ENCODE measurements around the gene TTC23.

The TTC23 gene

GRCh38 chr15:99228120-99228770 is 21.1 kb downstream of the TTC23 start:
- in situ Hi-C loops (cut with MboI; ENCODE audit: low pct_unique_long_range_greater_than_20kb, low sequenced_read_pairs, unreplicated experiment): no loop called here
- TF ChIP-seq, protein P1, sequence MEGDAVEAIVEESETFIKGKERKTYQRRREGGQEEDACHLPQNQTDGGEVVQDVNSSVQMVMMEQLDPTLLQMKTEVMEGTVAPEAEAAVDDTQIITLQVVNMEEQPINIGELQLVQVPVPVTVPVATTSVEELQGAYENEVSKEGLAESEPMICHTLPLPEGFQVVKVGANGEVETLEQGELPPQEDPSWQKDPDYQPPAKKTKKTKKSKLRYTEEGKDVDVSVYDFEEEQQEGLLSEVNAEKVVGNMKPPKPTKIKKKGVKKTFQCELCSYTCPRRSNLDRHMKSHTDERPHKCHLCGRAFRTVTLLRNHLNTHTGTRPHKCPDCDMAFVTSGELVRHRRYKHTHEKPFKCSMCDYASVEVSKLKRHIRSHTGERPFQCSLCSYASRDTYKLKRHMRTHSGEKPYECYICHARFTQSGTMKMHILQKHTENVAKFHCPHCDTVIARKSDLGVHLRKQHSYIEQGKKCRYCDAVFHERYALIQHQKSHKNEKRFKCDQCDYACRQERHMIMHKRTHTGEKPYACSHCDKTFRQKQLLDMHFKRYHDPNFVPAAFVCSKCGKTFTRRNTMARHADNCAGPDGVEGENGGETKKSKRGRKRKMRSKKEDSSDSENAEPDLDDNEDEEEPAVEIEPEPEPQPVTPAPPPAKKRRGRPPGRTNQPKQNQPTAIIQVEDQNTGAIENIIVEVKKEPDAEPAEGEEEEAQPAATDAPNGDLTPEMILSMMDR (IDR thresholded peaks at IDR 0.05; ENCODE audit: extremely low read depth, insufficient read depth, missing control alignments): no peak
- DNase-seq (ENCODE audit: low spot score): no peak

DNA sequence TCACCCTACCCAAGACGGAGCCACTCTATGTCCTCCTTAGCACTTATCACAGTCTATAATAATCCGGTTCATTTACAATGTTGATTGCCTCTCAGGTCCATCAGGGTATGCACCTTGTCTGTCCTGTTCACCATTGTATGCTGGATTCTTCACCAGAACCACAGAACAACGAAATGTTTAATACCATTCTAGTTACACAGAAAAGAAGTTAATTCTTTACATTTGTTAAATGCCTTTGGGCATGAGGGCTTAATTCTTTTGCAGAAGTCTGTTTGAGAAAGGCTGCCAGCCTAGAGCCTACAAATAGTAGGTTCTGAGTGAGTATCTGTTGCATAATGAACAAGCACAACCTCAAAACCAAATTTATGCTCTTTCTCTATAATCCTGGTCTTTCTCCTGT is 22.6 kb downstream of the TTC23 start:
- TF ChIP-seq, protein P1 (IDR thresholded peaks at IDR 0.05; ENCODE audit: extremely low read depth, insufficient read depth, missing control alignments): no peak
- in situ Hi-C loops (cut with MboI; ENCODE audit: low pct_unique_long_range_greater_than_20kb, low sequenced_read_pairs, unreplicated experiment): no loop called here
- no peak for DNase-seq (ENCODE audit: low spot score)

- TF ChIP-seq, protein P1 (IDR thresholded peaks at IDR 0.05; ENCODE audit: extremely low read depth, insufficient read depth, missing control alignments): no peak
- in situ Hi-C loops (cut with MboI; ENCODE audit: low pct_unique_long_range_greater_than_20kb, low sequenced_read_pairs, unreplicated experiment): no loop called here
- no peak for DNase-seq (ENCODE audit: low spot score)
These were observed 24.8 kb downstream of the TTC23 start for GRCh38 chr15:99224372-99225214.

DNA sequence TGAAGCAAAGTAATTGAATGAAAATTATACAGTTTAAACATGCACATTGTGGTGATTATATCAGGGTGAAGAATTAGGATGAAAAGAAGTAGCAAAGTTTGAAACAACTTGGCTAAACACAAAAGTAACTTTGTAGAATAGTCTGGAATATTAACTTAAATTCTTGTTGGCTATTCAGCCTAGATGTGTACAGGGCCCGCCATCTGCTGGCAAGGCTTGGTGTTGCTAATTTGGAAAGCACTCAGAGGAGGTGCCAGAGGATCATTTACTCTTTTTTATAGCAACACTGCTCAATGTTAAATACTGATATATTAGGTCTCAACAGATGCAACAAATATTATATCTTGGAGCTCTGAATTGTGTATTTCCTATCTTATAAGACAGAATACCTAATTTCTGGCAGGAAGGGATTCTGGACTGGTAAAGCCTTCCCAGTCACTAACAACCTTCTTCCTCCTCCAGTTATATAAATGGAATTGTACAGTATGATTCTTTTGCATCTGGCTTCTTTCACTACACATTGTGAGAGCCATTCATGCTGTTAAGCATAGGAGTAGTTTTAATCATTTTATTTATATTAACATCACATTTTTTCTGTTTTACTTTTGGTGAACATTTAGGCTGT is 36.1 kb downstream of the TTC23 start:
- in situ Hi-C loops (cut with MboI; ENCODE audit: low pct_unique_long_range_greater_than_20kb, low sequenced_read_pairs, unreplicated experiment): loop anchor here (10.0 kb wide), 1 partner anchor 108 kb away; the partner anchor contains the start of gene SYNM
- DNase-seq (ENCODE audit: low spot score): peak; percentile 66
- TF ChIP-seq, protein P1 (IDR thresholded peaks at IDR 0.05; ENCODE audit: extremely low read depth, insufficient read depth, missing control alignments): peak; percentile 82

DNA sequence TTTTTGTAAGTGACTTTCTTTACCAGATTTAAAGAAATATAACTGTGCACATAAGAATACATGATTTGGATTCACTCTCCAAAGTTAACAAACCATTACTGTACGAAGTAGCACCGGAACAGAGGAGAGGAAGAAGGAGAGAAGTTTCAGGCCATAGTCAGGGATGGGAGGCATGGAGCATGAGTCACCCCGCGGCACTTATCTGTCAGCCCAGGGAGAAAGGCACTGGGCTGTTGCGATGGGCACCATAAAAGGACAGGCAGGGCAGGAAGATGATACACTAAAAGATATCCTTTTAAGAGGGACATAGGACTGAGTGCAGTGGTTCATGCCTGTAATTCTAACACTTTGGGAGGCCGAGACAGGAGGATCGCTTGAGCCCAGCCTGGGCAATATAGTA is 37.0 kb downstream of the TTC23 start:
- TF ChIP-seq, protein P1 (IDR thresholded peaks at IDR 0.05; ENCODE audit: extremely low read depth, insufficient read depth, missing control alignments): no peak
- in situ Hi-C loops (cut with MboI; ENCODE audit: low pct_unique_long_range_greater_than_20kb, low sequenced_read_pairs, unreplicated experiment): loop anchor here (10.0 kb wide), 1 partner anchor 108 kb away; the partner anchor contains the start of gene SYNM
- DNase-seq (ENCODE audit: low spot score): no peak

DNA sequence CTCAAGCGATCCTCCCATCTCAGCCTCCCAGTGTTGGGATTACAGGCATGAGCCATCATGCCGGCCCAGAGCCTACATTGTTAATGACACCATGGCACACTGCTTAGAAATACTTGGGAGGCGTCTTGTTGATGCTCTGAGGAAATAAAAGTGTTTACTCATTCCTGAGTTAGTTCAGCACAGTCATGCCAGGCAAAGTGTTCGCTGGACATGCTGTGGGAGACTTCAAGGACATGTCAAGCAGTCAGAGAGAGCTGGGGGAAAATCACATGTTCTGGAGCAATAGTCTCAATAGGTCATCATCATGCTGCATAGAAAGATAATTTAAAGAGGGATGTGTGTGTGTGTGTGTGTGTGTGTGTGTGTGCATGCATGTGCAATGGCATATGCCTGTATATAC is 37.5 kb downstream of the TTC23 start:
- DNase-seq (ENCODE audit: low spot score): no peak
- in situ Hi-C loops (cut with MboI; ENCODE audit: low pct_unique_long_range_greater_than_20kb, low sequenced_read_pairs, unreplicated experiment): loop anchor here (10.0 kb wide), 1 partner anchor 107 kb away; the partner anchor contains the start of gene SYNM
- TF ChIP-seq, protein P1 (IDR thresholded peaks at IDR 0.05; ENCODE audit: extremely low read depth, insufficient read depth, missing control alignments): no peak

Measured in GM13977 (cell line).